GM18508 (cell line): ENCODE data around the gene PSMG3.

ENCODE experiments used
- ATAC-seq: cut with Tn5 transposase; IDR thresholded peaks from one replicate; pipeline ENCODE4 v1.9.1; 2021; ENCODE audit warnings: moderate number of reproducible peaks; ENCODE audit not compliant: insufficient read depth, unreplicated experiment

Gene PSMG3

DNA sequence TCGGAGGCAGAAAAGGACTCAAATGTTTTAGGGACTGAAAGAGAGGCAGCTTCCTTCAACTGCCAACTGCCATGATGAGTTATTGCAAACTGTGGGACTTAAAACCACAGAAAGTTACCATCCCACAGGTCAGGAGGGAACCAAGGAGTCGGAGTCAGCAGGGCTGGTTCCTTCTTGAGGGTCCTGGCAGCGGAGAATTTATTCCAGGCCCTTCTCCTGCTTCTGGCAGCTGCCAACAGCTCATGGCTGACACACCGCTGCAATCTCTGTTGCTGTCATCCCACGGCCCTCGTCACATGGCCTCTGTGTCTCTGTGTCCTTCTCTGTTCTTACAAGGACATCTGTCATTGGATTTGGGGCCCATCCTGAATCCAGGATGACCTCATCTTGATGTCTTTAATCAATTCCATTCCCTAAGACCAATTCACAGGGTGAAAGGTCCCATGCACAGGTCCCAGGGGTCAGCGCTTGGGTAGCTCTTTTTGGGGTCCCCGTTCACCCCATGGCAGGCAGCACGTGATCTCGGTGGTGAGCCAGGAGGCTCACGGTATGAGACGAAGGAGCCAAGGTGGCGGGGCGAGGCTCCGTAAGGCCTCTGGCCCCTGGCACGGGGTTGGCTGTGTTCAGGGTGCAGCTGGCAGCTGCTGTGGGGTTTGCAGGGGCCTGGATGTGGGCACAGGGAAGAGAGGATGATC is 27.4 kb upstream of the PSMG3 start:
- ATAC-seq = no peak

- ATAC-seq = no peak
Measured at GRCh38 chr7:1596181-1597043, 26.6 kb upstream of the PSMG3 start.

DNA sequence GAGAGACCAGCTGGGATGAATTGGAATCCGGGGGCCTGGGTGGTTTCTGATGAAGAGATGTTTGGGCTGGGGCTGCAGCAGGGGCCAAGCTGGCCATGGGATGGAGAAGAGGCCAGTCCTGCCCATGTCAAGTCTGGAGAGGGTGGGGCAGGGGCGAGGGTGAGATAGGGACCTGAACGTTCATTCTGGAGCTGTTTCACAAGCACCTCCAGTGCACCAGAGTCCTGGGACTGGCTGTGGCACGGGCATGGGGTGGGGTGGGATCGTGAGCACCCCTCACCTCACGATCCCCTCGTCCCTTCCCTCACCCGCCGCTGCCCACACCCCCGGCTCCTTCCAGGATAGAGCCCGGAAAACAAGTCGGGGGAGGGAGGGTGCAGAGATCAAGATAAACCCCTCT is 25.8 kb upstream of the PSMG3 start:
- ATAC-seq = no peak

DNA sequence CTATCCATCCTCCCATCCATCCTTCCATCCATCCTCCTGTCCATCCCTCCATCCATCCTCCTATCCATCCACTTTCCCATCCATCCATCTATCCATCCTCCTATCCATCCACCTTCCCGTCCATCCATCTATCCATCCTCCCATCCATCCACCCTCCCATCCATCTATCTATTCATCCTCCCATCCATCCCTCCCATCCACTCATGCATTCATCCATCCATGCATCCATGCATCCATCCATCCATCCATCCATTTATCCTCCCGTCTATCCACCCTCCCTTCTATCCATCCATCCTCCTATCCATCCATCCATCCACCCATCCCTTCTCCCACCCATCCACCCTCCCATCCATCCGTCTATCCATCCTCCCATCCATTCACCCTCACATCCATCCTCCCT is 25.2 kb upstream of the PSMG3 start:
- no peak for ATAC-seq

DNA sequence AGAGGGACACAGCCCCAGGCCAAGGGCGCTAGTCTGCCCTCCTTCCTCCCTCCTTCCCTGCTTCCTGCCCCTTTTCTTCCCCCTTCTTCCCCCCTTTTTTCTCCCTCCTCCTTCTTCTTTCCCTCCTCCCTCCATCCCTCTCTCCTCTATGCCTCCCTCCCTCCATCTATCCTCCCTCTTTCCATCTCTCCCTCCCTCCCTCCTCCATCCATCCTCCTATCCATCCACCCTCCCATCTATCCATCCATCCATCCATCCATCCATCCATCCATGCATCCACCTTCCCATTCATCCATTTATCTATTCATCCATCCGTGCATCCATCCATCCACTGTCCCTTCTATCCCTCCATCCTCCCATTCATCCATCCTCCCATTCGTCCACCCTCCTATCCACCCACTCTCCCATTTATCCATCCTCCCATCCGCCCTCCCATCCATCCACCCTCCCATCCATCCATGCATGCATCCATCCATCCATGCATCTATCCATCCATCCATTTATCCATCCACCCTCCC is 24.1 kb upstream of the PSMG3 start:
- ATAC-seq = no peak

DNA sequence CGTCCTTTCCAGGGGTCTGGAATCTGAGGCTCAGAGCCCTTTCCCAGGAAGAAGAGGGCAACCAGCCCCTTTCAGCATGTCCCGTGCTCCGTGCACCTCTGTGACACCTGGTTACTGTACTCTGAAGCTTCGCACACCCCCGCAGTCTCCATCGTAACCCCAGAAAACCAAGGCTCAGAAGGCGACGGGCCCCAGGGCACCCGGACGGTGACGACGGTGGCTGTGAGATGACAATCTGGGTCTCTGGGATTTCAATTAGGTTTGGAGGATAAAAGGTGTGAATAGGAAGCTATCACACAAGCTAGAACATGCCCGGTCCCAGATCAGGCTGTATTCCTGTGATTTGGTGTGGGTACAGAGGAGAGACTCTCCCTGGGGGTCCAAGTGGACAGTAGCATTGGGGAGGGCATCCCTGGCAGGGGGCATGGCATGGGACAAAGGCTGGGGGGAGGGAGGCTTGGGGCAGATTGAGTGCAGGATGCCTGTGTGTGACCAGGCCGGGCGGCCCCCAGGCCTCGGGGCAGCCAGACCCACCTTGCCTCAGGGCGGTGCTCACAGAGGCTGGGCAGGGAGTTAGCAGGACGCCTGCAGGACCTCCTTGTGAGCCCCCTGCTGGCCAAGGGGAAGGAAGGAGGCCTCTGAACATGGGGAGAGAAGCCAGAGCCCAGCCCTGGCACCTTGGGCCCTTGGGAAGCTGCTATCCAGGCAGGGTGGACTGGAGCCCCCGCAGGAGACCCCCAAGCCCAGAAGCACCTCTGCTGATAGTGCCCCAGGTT is 23.4 kb upstream of the PSMG3 start:
- no peak for ATAC-seq

- ATAC-seq = no peak
Measured at GRCh38 chr7:1592299-1592871, 22.6 kb upstream of the PSMG3 start.

GRCh38 chr7:1591876-1592275 is 22.0 kb upstream of the PSMG3 start:
- ATAC-seq = no peak

DNA sequence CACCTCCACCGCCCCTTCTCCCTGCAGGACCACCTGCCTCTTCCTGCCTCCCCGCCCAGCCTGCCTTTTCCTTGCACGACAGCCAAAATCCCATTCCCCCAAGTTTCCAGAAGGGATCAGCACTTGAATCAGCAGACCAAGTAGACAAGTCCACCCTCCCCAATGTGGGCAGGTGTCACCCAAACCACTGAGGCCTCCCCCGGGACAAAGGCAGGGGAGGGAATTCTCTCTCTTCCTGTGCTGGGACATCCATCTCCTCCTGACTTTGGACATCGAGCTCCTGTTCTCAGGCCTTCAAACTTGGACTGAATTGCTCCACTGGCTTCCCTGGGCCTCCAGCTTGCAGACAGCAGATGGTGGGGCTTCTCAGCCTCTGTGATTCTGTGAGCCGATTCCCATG is 21.6 kb upstream of the PSMG3 start:
- no peak for ATAC-seq

DNA sequence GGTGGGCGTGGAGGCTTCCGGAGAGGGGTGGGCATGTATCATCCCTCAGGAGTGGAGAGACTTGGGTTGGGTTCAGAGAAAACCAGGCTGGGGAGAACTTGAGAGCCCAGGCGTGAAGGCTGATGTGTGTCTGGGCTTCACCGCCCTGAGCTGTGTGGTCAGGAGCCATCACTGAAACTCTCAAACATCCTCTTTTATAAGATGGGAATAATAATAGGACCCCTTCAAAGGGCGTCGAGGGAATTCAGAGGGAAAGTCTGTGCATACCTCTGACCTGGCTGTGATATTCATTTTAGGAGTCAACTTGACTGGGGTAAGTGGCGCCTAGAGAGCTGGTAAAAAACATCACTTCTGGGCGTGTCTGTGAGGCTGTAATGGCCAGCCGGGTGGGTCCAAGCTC is 21.1 kb upstream of the PSMG3 start:
- ATAC-seq = no peak

GRCh38 chr7:1590476-1590875 is 20.6 kb upstream of the PSMG3 start:
- ATAC-seq = no peak

GRCh38 chr7:1588978-1589377 is 19.1 kb upstream of the PSMG3 start:
- ATAC-seq = no peak

DNA sequence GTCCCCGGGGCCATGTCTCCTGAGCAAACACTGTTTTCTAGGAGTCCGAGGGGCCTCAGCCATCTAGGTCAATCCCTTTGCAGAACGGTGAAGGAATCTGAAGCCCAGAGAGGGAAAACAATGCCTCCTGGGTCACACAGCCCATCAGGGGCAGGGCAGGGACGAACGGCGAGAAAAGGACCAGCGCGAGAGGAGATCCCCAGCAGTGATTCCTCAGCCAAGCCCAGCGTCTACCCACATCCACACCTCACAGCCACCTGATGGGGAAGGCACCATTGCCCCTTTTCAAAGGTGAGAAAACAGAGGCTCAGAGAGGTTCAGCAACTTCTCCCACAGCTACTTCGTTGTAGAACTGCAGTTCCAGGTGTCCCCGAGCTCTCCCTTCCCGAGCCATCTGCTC is 17.9 kb upstream of the PSMG3 start:
- ATAC-seq = no peak

DNA sequence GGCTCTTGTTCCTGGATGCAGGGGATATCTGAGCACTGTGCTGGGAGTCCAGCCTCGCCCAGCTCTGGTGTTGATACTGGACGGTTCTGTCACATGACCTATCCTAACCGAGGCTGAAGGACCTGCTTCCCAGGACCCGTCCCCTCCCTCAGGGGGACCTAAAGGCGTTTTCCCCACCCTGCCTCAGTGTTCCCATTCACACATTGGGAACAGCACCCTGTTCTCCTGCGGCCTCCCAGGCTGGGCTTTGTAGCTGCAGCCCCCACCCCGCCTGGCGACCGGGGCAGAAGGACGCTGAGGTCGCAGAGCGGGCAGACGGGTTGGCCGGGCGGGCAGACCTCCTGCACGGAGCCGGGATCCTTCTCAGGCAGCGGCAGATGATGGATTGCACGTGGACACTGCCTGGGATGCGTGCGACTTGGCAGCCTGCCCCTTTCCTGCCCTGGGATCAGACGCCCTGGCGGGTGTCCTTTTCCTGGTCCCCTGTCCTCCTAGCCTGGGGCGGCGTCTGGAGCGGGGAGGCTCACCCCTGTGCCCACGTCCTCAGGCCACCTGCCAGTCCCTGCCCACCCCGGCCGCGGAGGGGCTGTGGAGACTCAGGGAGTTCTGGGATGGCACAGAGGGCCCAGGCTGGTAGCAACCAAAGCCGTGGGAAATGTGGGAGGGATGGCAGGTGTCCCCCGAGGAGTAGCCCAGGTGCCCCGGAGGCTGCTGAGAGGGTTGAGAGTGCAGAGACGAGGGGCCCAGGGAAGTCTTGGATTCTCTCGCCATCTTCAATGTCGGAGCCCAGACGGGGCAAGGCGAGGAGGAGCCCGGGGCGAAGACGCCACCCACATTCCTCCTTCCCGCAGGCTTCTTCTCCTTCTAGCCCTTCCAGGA is 17.2 kb upstream of the PSMG3 start:
- ATAC-seq = no peak

DNA sequence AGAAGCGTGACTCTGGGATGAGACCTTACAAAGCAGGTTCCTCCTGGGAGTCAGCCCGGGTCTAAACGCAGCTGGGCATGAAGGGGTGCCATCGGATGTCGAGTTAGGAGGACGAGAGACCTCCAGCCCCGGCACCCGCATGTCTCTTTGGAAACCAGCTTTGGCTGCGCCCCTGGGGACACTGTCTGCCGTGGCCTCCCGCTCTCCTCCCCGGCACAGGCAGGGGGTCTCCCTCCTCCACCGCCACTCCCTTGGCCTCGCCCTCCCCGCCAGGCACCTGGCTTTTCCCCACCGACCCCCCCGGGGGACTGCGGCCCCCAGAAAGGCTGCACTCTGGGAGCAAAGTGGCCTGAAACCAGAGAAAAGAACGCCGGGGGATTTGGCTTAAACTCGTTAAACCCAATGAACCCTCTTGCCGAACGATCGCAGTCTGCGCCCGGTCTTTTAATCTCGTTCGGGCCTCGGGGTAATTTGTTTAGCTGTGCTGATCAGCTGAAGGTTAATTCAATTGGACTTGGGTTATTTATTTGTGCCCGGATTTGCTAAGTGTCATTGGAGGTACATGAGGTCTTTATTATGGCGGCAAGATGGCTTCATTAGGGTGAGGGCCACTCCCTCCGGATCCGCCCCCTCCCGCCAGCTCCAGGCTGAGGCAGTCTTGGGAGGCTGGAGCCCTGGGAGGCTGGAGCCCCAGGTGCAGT is 16.4 kb upstream of the PSMG3 start:
- ATAC-seq = no peak

GRCh38 chr7:1585142-1585981 is 15.5 kb upstream of the PSMG3 start:
- no peak for ATAC-seq

DNA sequence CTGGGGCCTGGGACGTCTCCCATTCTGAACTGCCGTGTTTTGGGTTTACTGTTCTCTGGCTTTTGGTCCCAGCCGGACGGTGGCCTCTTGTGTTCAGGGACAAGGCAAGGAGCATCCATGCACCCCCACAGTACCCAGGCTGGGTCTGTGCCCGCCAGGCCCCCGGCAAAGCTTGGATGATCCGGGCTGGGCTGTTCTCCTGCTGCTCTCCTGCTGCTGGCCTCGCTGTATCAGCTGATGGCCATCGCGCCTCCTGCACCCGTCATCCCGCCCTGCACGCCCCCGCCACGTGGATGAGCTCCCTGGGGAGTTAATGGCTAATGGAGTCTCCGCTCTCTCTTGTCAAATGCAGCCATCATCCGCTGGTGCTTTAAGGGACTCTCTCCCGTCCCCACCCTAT is 14.9 kb upstream of the PSMG3 start:
- no peak for ATAC-seq
